ENCODE results near the gene MRPL9. TPM values are rescaled to one million over a fixed set of nuclear protein-coding genes. Genes with fewer than 3 reads are reported as not detected.
A peak's percentile ranks its signal among the peaks of the same experiment; 100 is the strongest.

Gene MRPL9
- 100 to 1,000 TPM; 109 to 135 TPM for total RNA-seq

DNA sequence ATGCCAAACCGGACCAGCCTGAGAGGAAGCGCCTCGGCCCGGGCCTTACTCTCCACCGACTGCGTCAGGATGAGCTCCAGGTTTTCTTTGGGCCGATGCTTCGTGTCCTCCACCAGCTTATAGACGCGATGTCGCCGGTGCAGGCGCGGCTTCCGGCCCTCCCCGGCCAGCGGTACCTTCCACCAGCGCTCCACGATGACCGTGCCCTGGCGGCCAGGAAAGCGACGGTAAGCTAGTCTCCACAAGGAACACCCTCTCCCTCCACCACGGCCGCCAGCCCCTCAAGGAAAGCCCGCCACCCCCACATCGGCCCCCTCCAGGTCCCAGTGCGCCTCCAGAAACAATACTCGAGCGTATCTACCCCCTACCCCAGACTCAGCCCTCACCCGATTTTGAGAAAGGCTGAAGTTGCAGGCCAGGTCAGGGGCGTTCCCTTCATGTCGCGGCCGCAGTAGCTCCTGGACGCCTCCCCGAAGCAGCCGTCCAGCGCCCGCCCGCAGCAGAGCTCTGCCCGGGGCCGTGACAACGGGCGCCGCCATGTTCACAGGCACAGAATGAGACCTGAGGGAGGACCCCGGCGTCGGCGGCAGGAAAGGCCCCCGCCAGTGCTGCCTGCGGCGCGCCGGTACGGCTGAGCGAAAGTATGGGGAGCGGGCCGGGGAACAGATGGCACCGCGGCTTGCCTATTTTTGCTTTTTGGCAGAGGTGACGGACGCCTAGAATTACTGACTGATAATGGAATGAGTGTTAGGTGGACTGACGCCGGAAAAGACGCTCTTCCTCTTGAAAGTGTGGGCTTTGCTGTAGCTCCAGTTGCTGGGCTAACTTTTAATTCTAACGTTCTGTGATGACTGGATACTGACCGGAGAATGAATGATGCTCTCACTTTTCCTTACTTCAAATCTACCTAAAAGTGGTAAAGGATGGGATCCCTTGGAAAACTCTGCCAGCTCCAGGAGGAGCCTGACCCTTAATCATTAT lies at the start of gene MRPL9:
Gene MRPL9 (minus strand): TSS at position 556 of the 981 bp plus-strand sequence. CDS start 17 bp downstream, at position 539.
- H3K4me3 Mint-ChIP-seq, result peak within 1 kb of the TSS; percentile 97
- H3K9me3 Mint-ChIP-seq, result no peaks in the 10 kb centered on the region
- peak; percentile 91 to 92 for DNase-seq
- H3K27me3 Mint-ChIP-seq (ENCODE audit: low read depth), result no peaks in the 10 kb centered on the region
- peaks cover 33% of the 10 kb centered on the region for H3K4me1 Mint-ChIP-seq (ENCODE audit: low read depth)
- H3K36me3 Mint-ChIP-seq (ENCODE audit: insufficient read depth in 2 of 2), result peaks cover 2 to 9% of the 10 kb centered on the region in 2 donors
- ATAC-seq (replicated peaks in 1 of 2), result peak; percentile 99 to 100
- peak within 1 kb of the TSS; percentile 98 for H3K27ac Mint-ChIP-seq

DNA sequence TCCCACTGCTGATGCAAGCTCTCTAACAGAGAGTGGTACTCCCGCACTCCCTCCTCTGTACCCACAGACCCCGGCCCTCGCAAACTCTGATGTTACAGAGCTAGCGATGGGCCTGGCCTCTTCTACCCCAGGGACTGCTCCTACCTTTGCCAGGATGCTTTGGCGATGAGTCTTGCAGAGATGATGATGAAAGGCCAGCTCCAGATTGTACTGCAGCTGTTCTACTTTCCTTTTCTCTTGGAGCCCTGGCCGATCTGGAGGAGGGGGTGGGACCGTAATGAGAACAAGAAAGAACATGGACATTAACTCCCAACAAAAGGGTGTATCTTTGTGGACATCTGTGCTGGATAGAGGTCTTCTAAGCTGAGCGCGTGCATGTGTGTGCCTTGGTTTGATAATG lies 47.9 kb upstream of the MRPL9 start:
- Mint-ChIP-seq H3K4me3 (no peak overlapping the region), H3K27ac (no peak overlapping the region), H3K36me3 (ENCODE audit: insufficient read depth in 2 of 2) (no peaks in the 10 kb centered on the region), H3K4me1 (ENCODE audit: low read depth) (peaks cover 9% of the 10 kb centered on the region), H3K27me3 (ENCODE audit: low read depth) (no peaks in the 10 kb centered on the region), H3K9me3 (no peaks in the 10 kb centered on the region)
- ATAC-seq (replicated peaks in 1 of 2) (no peak), DNase-seq (no peak)

DNA sequence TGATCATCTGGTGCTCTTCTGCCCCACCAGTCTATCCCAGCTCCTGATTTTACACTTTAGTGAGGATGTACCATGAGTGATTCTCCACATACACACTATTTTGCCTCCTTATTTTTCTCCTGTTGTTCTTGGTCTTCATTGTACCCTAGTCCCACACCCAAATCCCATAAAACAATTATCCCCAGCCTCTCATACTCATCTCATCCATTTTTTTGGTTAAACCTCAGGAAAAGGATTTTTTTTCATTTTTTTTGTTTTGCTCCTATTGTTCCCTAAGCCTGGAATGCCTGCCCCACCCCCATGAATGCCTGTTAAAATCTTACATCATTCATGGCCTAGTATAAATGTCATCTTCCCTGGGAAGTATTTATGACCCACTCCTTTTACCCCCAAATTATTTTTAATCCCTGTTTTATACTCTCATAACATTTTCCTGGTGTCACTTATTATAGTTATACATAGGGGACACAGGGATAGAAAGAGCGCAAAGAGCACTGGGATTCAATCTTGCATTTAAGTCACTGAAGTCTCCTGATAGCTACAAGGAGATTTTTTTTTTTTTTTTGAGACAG lies 46.8 kb upstream of the MRPL9 start:
- Mint-ChIP-seq H3K27ac (peak overlapping the region; percentile 67), H3K36me3 (ENCODE audit: insufficient read depth in 2 of 2) (no peaks in the 10 kb centered on the region)
- ATAC-seq (replicated peaks in 1 of 2), result no peak

GRCh38 chr1:151809290-151809984 lies 46.1 kb upstream of the MRPL9 start:
- Mint-ChIP-seq H3K4me3 (no peak overlapping the region), H3K27ac (no peak overlapping the region), H3K4me1 (ENCODE audit: low read depth) (no peaks in the 10 kb centered on the region), H3K36me3 (ENCODE audit: insufficient read depth in 2 of 2) (no peaks in the 10 kb centered on the region), H3K9me3 (no peaks in the 10 kb centered on the region), H3K27me3 (ENCODE audit: low read depth) (no peaks in the 10 kb centered on the region)
- ATAC-seq (replicated peaks in 1 of 2) (no peak), DNase-seq (no peak)

More for the DNA sequence above, 46.8 kb upstream of the MRPL9 start:
- H3K4me3 Mint-ChIP-seq, result no peak overlapping the region
- no peaks in the 10 kb centered on the region for H3K4me1 Mint-ChIP-seq (ENCODE audit: low read depth)
- no peak for DNase-seq
- H3K27me3 Mint-ChIP-seq (ENCODE audit: low read depth), result no peaks in the 10 kb centered on the region
- no peaks in the 10 kb centered on the region for H3K9me3 Mint-ChIP-seq

- no peaks in the 10 kb centered on the region for H3K9me3 Mint-ChIP-seq
- ATAC-seq (replicated peaks in 1 of 2), result no peak
- H3K27ac Mint-ChIP-seq, result no peak overlapping the region
- H3K4me1 Mint-ChIP-seq (ENCODE audit: low read depth), result peaks cover 7% of the 10 kb centered on the region
- no peaks in the 10 kb centered on the region for H3K36me3 Mint-ChIP-seq (ENCODE audit: insufficient read depth in 2 of 2)
- H3K27me3 Mint-ChIP-seq (ENCODE audit: low read depth), result no peaks in the 10 kb centered on the region
- H3K4me3 Mint-ChIP-seq, result no peak overlapping the region
- no peak for DNase-seq
Observed at GRCh38 chr1:151807766-151808165, 44.5 kb upstream of the MRPL9 start.

DNA sequence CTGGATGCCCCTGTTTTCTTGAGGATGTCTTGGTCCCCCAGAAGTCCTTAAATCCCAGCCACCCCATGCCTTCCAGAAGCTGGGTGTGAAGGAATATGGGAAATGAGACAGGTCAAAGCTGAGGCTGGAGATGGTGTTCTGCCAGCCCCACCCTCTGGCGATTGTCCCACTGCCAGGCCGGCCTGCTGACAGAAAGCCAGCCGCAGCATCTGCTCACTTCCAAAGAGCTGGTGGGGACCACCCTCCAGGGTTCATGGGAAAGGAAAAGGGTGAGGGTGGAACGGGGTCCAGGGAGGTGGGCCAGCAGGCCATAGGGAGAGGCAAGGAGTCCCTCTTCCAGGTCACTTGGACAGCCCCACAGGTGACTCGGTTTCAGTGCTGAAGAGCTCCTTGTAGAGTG lies 43.8 kb upstream of the MRPL9 start:
- Mint-ChIP-seq H3K27ac (no peak overlapping the region), H3K4me1 (ENCODE audit: low read depth) (peaks cover 7% of the 10 kb centered on the region), H3K9me3 (no peaks in the 10 kb centered on the region), H3K4me3 (no peak overlapping the region), H3K36me3 (ENCODE audit: insufficient read depth in 2 of 2) (no peaks in the 10 kb centered on the region), H3K27me3 (ENCODE audit: low read depth) (no peaks in the 10 kb centered on the region)
- DNase-seq (no peak), ATAC-seq (replicated peaks in 1 of 2) (no peak)

- no peak overlapping the region for H3K27ac Mint-ChIP-seq
- H3K4me3 Mint-ChIP-seq, result no peak overlapping the region
- DNase-seq, result no peak
- H3K4me1 Mint-ChIP-seq (ENCODE audit: low read depth), result peaks cover 7% of the 10 kb centered on the region
- no peaks in the 10 kb centered on the region for H3K9me3 Mint-ChIP-seq
- no peaks in the 10 kb centered on the region for H3K27me3 Mint-ChIP-seq (ENCODE audit: low read depth)
- no peak for ATAC-seq (replicated peaks in 1 of 2)
- H3K36me3 Mint-ChIP-seq (ENCODE audit: insufficient read depth in 2 of 2), result no peaks in the 10 kb centered on the region
Observed at GRCh38 chr1:151806170-151806569, 42.9 kb upstream of the MRPL9 start.

DNA sequence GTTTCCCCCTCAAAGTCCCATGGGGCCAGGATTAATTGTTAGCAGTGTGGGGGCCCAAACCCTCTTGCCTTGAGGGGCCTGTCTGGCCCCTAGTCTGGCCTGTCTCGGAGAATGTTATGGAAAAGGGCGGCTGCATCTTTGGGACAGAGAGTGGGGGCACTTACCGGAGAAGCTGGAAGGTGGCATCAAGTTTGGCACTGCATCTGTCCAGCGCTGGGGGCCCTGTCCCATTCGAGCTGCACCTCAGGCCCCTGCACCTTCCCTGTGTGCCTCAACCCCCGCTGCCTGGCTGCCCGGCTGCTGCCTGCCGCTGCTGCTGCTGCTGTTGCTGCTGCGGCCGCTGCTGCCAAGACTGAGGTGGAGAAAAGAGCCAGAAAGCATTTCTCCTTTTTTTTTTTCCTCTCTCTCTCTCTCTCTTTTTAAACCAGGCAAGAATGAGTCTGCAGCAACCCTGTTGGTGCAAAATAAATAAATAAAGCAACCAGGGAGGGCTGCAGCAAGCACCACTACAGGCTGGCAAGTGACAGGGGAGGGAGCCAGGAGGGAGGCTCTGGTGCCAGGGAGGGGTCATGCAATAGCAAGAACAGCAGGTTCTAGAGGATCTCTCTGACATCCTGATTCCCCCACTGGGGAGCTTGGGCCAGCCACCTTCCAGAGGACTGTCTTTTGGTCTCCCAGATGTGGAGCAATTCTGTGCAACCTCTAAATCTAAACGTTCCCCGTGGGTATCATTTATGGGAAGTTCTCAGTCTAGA lies 41.9 kb upstream of the MRPL9 start, which contains the start of gene LINGO4:
Gene LINGO4 (minus strand): TSS at position 354 of the 755 bp plus-strand sequence. CDS start 2,715 bp downstream, outside the sequence.
- H3K36me3 Mint-ChIP-seq (ENCODE audit: insufficient read depth in 2 of 2), result no peaks in the 10 kb centered on the region
- H3K4me1 Mint-ChIP-seq (ENCODE audit: low read depth), result peaks cover 7% of the 10 kb centered on the region
- DNase-seq, result no peak
- H3K27me3 Mint-ChIP-seq (ENCODE audit: low read depth), result no peaks in the 10 kb centered on the region
- H3K27ac Mint-ChIP-seq, result no peak within 1 kb of the TSS
- no peaks in the 10 kb centered on the region for H3K9me3 Mint-ChIP-seq
- ATAC-seq (replicated peaks in 1 of 2), result no peak
- no peak within 1 kb of the TSS for H3K4me3 Mint-ChIP-seq

- Mint-ChIP-seq H3K4me3 (no peak overlapping the region), H3K27me3 (ENCODE audit: low read depth) (peaks cover 6% of the 10 kb centered on the region), H3K4me1 (ENCODE audit: low read depth) (peaks cover 7% of the 10 kb centered on the region), H3K27ac (no peak overlapping the region), H3K9me3 (no peaks in the 10 kb centered on the region), H3K36me3 (ENCODE audit: insufficient read depth in 2 of 2) (no peaks in the 10 kb centered on the region)
- DNase-seq, result no peak
- no peak for ATAC-seq (replicated peaks in 1 of 2)
Observed at GRCh38 chr1:151803915-151804314, 40.6 kb upstream of the MRPL9 start.

DNA sequence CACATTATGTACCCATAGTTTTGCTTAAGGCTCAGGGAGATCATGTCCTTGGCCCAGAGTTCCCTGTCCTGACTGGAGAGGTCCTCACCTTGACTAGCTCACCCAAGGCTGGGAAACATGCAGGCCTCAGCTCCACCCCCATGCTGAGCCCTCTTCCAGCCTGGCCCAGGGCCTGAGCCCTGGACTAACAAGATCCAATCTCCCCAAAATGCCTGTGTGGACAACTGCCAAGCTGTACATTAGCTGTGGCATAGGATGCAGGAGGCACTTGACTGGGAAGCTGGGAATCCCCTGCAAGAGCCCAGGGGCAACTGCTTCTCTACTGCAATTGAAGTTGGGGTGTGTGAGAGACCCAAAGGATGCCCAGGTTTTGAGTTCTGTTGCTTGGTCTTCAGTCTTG lies 39.9 kb upstream of the MRPL9 start:
- Mint-ChIP-seq H3K4me1 (ENCODE audit: low read depth) (peaks cover 7% of the 10 kb centered on the region), H3K27ac (no peak overlapping the region), H3K36me3 (ENCODE audit: insufficient read depth in 2 of 2) (no peaks in the 10 kb centered on the region)

DNA sequence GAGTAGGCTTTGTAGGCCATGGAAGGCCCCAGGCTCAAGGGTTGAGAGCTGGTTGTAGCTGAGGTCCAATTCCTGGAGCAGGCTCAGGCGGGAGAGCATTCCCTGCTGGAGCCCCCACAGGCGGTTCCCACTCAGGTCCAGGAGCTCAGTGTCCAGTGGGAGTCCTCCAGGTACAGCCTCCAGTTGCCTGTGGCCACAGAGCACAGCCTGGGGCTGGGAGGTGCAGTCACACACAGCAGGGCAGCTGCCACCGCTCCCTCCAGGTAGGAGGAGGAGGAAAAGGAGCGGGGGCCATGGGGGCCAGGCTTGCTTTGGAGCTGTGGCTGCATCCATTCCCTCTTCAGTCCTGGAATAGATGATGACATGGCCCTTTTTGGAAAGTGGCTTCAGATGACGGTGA lies 39.1 kb upstream of the MRPL9 start:
- no peak for ATAC-seq (replicated peaks in 1 of 2)
- no peak overlapping the region for H3K27ac Mint-ChIP-seq
- H3K27me3 Mint-ChIP-seq (ENCODE audit: low read depth), result peaks cover 6% of the 10 kb centered on the region
- peaks cover 7% of the 10 kb centered on the region for H3K4me1 Mint-ChIP-seq (ENCODE audit: low read depth)
- no peaks in the 10 kb centered on the region for H3K36me3 Mint-ChIP-seq (ENCODE audit: insufficient read depth in 2 of 2)
- no peak for DNase-seq
- H3K9me3 Mint-ChIP-seq, result no peaks in the 10 kb centered on the region
- no peak overlapping the region for H3K4me3 Mint-ChIP-seq

More for the DNA sequence above, 39.9 kb upstream of the MRPL9 start:
- H3K4me3 Mint-ChIP-seq, result no peak overlapping the region
- peaks cover 6% of the 10 kb centered on the region for H3K27me3 Mint-ChIP-seq (ENCODE audit: low read depth)
- no peaks in the 10 kb centered on the region for H3K9me3 Mint-ChIP-seq
- DNase-seq (no peak), ATAC-seq (replicated peaks in 1 of 2) (no peak)

DNA sequence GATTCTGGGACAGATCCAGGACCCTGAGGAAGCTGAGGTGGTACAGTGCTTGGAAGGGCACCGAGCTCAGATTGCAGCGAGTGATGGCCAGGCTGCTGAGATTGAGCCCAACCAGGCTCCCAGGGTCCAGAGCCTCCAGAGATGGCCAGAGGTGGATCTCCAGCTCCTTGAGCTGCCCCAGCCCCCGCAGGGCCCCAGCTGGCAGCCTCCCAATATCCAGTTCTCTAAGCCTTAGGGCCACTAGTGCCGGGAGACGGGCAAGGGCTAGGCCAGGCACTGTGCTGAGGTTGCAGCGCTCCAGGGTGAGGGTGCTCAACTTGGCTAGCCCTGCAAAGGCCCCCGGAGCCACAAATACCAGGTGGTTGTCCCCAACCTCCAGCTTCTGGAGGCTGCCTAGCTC lies 38.5 kb upstream of the MRPL9 start:
- H3K27ac Mint-ChIP-seq, result no peak overlapping the region
- H3K27me3 Mint-ChIP-seq (ENCODE audit: low read depth), result peaks cover 6% of the 10 kb centered on the region
- no peaks in the 10 kb centered on the region for H3K36me3 Mint-ChIP-seq (ENCODE audit: insufficient read depth in 2 of 2)

More for the DNA sequence above, 38.5 kb upstream of the MRPL9 start:
- no peak for ATAC-seq (replicated peaks in 1 of 2)
- Mint-ChIP-seq H3K4me1 (ENCODE audit: low read depth) (peaks cover 7% of the 10 kb centered on the region), H3K4me3 (no peak overlapping the region), H3K9me3 (no peaks in the 10 kb centered on the region)
- DNase-seq, result no peak
